Inferior parietal cortex (tissue), 1 donor: ENCODE measurements around the gene CCDC183.
"Not testable (repeated sequence)": the region's sequence is repeated elsewhere in the genome, so short reads cannot be mapped to it uniquely, and the experiment has no call there.

ENCODE experiments used
- DNase-seq: peaks from one replicate; pipeline ENCODE4 v3.0.0-alpha.2; 2016; ENCODE audit errors: extremely low spot score

Gene CCDC183

GRCh38 chr9:136796238-136796774 is at the start of gene CCDC183:
Gene CCDC183 (plus strand): TSS chr9:136796338. CDS start chr9:136796398, 60 bp downstream.
- no peak for DNase-seq

- DNase-seq, result no peak
Measured at GRCh38 chr9:136746621-136747020, 49.5 kb upstream of the CCDC183 start.

GRCh38 chr9:136747161-136748060 is 48.7 kb upstream of the CCDC183 start:
- no peak for DNase-seq

- no peak for DNase-seq
Measured at GRCh38 chr9:136748201-136748600, 47.9 kb upstream of the CCDC183 start, which contains the start of gene LCN6. Gene LCN6 (minus strand): TSS chr9:136748525. CDS start chr9:136748483, 42 bp downstream.

- DNase-seq, result no peak
Measured at GRCh38 chr9:136748666-136749611, 47.2 kb upstream of the CCDC183 start.

GRCh38 chr9:136750526-136750925 is 45.6 kb upstream of the CCDC183 start:
- DNase-seq, result no peak

GRCh38 chr9:136751244-136751643 is 44.9 kb upstream of the CCDC183 start:
- no peak for DNase-seq

GRCh38 chr9:136751814-136752213 is 44.3 kb upstream of the CCDC183 start:
- no peak for DNase-seq

- DNase-seq, result no peak
Measured at GRCh38 chr9:136753371-136754058, 42.6 kb upstream of the CCDC183 start.

- no peak for DNase-seq
Measured at GRCh38 chr9:136754059-136754572, 42.0 kb upstream of the CCDC183 start.

GRCh38 chr9:136754626-136755301 is 41.4 kb upstream of the CCDC183 start:
- no peak for DNase-seq

- DNase-seq, result not testable (repeated sequence)
Measured at GRCh38 chr9:136755302-136756133, 40.6 kb upstream of the CCDC183 start.

- DNase-seq, result no peak
Measured at GRCh38 chr9:136756134-136756438, 40.1 kb upstream of the CCDC183 start.

- no peak for DNase-seq
Measured at GRCh38 chr9:136756836-136757235, 39.3 kb upstream of the CCDC183 start.

- DNase-seq, result no peak
Measured at GRCh38 chr9:136757328-136757727, 38.8 kb upstream of the CCDC183 start.

GRCh38 chr9:136757751-136758140 is 38.4 kb upstream of the CCDC183 start:
- no peak for DNase-seq

GRCh38 chr9:136759001-136759400 is 37.1 kb upstream of the CCDC183 start:
- no peak for DNase-seq

GRCh38 chr9:136759436-136760325 is 36.5 kb upstream of the CCDC183 start:
- DNase-seq, result no peak

- DNase-seq, result no peak
Measured at GRCh38 chr9:136760424-136760823, 35.7 kb upstream of the CCDC183 start.
